HCT116 (cell line): ENCODE results near the gene RTN1. TPM values are rescaled to one million over a fixed set of nuclear protein-coding genes. Genes with fewer than 3 reads are reported as not detected.

Experiments used
- ATAC-seq: fragments of 200-7000 bp; cut with Tn5 transposase; 2 replicates; pipeline ENCODE4 v1.9.1; 2020; ENCODE audit warnings: mild to moderate bottlenecking, moderate library complexity
- BruUV-seq: library from RNA; stranded (reverse); fragments of 400-500 nt; replicated peaks from 2 replicates; lab custom pipeline; 2021; lab: Mats Ljungman, UMichigan
- CTCF ChIA-PET: fragments of 300-600 bp; sonication (Branson Sonifier 250); formaldehyde crosslinking; loops from one replicate; lab custom pipeline; 2021; ENCODE audit warnings: antibody characterized with exemption; lab: Charles Lee
- POLR2A ChIA-PET: fragments of 300-600, 350-600 bp; sonication (Branson Sonifier 250); formaldehyde crosslinking; loops from one replicate; lab custom pipeline; 2021; ENCODE audit warnings: antibody characterized with exemption; lab: Charles Lee
- RAD21 ChIA-PET, 2 experiments: fragments of 300-600 bp; sonication (Branson Sonifier 250); formaldehyde crosslinking; loops; one replicate each; lab custom pipeline; 2023; ENCODE audit warnings: low total read pairs in 2 of 2; ENCODE audit not compliant: uncharacterized antibody in 2 of 2, unreplicated experiment in 2 of 2, low non-redundant PET in 1 of 2; lab: Charles Lee
- DNase-seq: peaks from one replicate; pipeline ENCODE4 v3.0.0-alpha.2; 2010; ENCODE audit warnings: low read depth, low spot score
- H2AFZ ChIP-seq: fragments of 200-600 bp; shearing (Covaris generic), sonication (generic); 2 replicates; pipeline ENCODE4 v1.6.1; 2017; ENCODE audit warnings: low read depth, mixed run types, mixed read lengths, antibody characterized with exemption, low read length; ENCODE audit not compliant: poor library complexity, severe bottlenecking
- H3K27ac ChIP-seq: 2 replicates; pipeline ENCODE4 v1.5.1; 2012; ENCODE audit warnings: low read depth, low read length
- H3K27me3 ChIP-seq: fragments of 200-600 bp; sonication (generic); 2 replicates; pipeline ENCODE4 v1.6.1; 2016; ENCODE audit warnings: mixed run types, low read length, mixed read lengths; ENCODE audit not compliant: insufficient read depth
- H3K36me3 ChIP-seq, 2 experiments: fragments of 200-500 bp in 1 of 2; fragments of 200-600 bp in 1 of 2; sonication (Bioruptor generic) in 1 of 2; sonication (generic) in 1 of 2; 2 replicates each; pipeline versions ENCODE4 v1.5.1 to v1.6.1; 2014 to 2016; ENCODE audit warnings: low read length in 2 of 2, inconsistent platforms in 1 of 2, mixed read lengths in 1 of 2, mixed run types in 1 of 2; ENCODE audit not compliant: insufficient read depth in 2 of 2, control insufficient read depth in 1 of 2
- H3K4me1 ChIP-seq, 2 experiments: fragments of 200-600 bp in 1 of 2; sonication (generic) in 1 of 2; 2 replicates each; pipeline versions ENCODE4 v1.5.1 to v1.6.1; 2012 to 2017; ENCODE audit warnings: low read length in 2 of 2, inconsistent platforms in 1 of 2, mild to moderate bottlenecking in 1 of 2, mixed read lengths in 1 of 2, mixed run types in 1 of 2, moderate library complexity in 1 of 2; ENCODE audit not compliant: insufficient read depth in 2 of 2, control insufficient read depth in 1 of 2
- H3K4me2 ChIP-seq: fragments of 200-600 bp; sonication (generic); 2 replicates; pipeline ENCODE4 v1.6.1; 2017; ENCODE audit warnings: mixed run types, low read length, mixed read lengths
- H3K4me3 ChIP-seq, 2 experiments: fragments of 200-600 bp in 1 of 2; sonication (generic) in 1 of 2; replicated peaks in 1 of 2; 2 replicates each; pipeline ENCODE4 v1.5.1; 2011 to 2016; ENCODE audit warnings: low read length in 2 of 2, control low read depth in 1 of 2, low read depth in 1 of 2, mild to moderate bottlenecking in 1 of 2, mixed read lengths in 1 of 2, mixed run types in 1 of 2
- H3K79me2 ChIP-seq: fragments of 200-600 bp; sonication (generic); 2 replicates; pipeline ENCODE4 v1.6.1; 2017; ENCODE audit warnings: mild to moderate bottlenecking, mixed run types, low read length, moderate library complexity, mixed read lengths; ENCODE audit not compliant: insufficient read depth
- H3K9ac ChIP-seq: fragments of 200-600 bp; sonication (generic); 2 replicates; pipeline ENCODE4 v1.6.1; 2016; ENCODE audit warnings: low read length, mixed read lengths
- H3K9me2 ChIP-seq: fragments of 200-600 bp; sonication (generic), shearing (Covaris generic); 2 replicates; pipeline ENCODE4 v1.6.1; 2017; ENCODE audit warnings: mixed run types, mild to moderate bottlenecking, moderate library complexity; ENCODE audit not compliant: insufficient read depth
- H3K9me3 ChIP-seq, 2 experiments: fragments of 200-500 bp in 1 of 2; fragments of 200-600 bp in 1 of 2; sonication (Bioruptor generic) in 1 of 2; sonication (generic) in 1 of 2; 2 replicates each; pipeline ENCODE4 v1.6.1; 2014 to 2017; ENCODE audit warnings: low read length in 2 of 2, mixed read lengths in 2 of 2, inconsistent platforms in 1 of 2, low read depth in 1 of 2, mild to moderate bottlenecking in 1 of 2, mixed run types in 1 of 2, moderate library complexity in 1 of 2; ENCODE audit not compliant: control insufficient read depth in 1 of 2, insufficient read depth in 1 of 2
- H4K20me1 ChIP-seq: fragments of 200-600 bp; sonication (generic), shearing (Covaris generic); 2 replicates; pipeline ENCODE4 v1.6.1; 2017; ENCODE audit warnings: mixed run types, mild to moderate bottlenecking, moderate library complexity; ENCODE audit not compliant: insufficient read depth
- CBX3 ChIP-seq: IDR thresholded peaks from 2 replicates; pipeline ENCODE4 v1.6.1; 2012; ENCODE audit warnings: low read depth
- EGR1 ChIP-seq: IDR thresholded peaks from 2 replicates; pipeline ENCODE4 v1.6.1; 2012; ENCODE audit warnings: low read depth
- ELF1 ChIP-seq: IDR thresholded peaks from 2 replicates; pipeline ENCODE4 v1.6.1; 2012; ENCODE audit warnings: low read depth, borderline replicate concordance
- JUND ChIP-seq: IDR thresholded peaks from 2 replicates; pipeline ENCODE4 v1.6.1; 2012
- POLR2A ChIP-seq: IDR thresholded peaks from 2 replicates; pipeline ENCODE4 v1.7.0; 2011; ENCODE audit warnings: borderline replicate concordance; ENCODE audit not compliant: insufficient read depth, insufficient read length; ENCODE audit errors: extremely low read depth
- POLR2AphosphoS5 ChIP-seq: IDR thresholded peaks from 2 replicates; pipeline ENCODE4 v1.6.1; 2011; ENCODE audit warnings: mild to moderate bottlenecking, low read depth, low read length, moderate library complexity
- SRF ChIP-seq: IDR thresholded peaks from 2 replicates; pipeline ENCODE4 v1.6.1; 2012; ENCODE audit warnings: low read depth
- TCF7L2 ChIP-seq: IDR thresholded peaks from 2 replicates; pipeline ENCODE4 v1.7.0; 2011; ENCODE audit warnings: borderline replicate concordance, inconsistent platforms; ENCODE audit not compliant: insufficient read depth, insufficient read length; ENCODE audit errors: extremely low read depth
- YY1 ChIP-seq: IDR thresholded peaks from 2 replicates; pipeline ENCODE4 v1.6.1; 2011; ENCODE audit warnings: low read length, low read depth, moderate library complexity, mild to moderate bottlenecking; ENCODE audit not compliant: insufficient replicate concordance; ENCODE audit errors: extremely low read depth
- ZNF274 ChIP-seq: fragments of 200-500 bp; sonication (Bioruptor generic); IDR thresholded peaks from 2 replicates; pipeline ENCODE4 v1.6.1; 2014; ENCODE audit warnings: mild to moderate bottlenecking, low read depth, low read length, inconsistent platforms
- intact Hi-C: fragments of 100-400 bp; cut with micrococcal nuclease; formaldehyde crosslinking; loops from 2 replicates; pipeline ENCODE4 v1.10.0; 2022
- total RNA-seq: library from RNA; stranded (reverse); gene quantifications from one replicate; pipeline ENCODE4 v1.2.1, GENCODE V29; 2021; ENCODE audit not compliant: unreplicated experiment
- TF ChIP-seq, protein P1 (sequence below): IDR thresholded peaks from 2 replicates; pipeline ENCODE4 v1.6.1; 2012
- TF ChIP-seq, protein P2 (sequence below): IDR thresholded peaks from 2 replicates; pipeline ENCODE4 v1.6.1; 2011; ENCODE audit warnings: mild to moderate bottlenecking, low read length, moderate library complexity; ENCODE audit not compliant: insufficient replicate concordance; ENCODE audit errors: extremely low read depth
- TF ChIP-seq, protein P3 (sequence below): IDR thresholded peaks from 2 replicates; pipeline ENCODE4 v1.6.1; 2012

The RTN1 gene
- total RNA-seq, 1 experiment from 2014 or later = 0.57 TPM

DNA sequence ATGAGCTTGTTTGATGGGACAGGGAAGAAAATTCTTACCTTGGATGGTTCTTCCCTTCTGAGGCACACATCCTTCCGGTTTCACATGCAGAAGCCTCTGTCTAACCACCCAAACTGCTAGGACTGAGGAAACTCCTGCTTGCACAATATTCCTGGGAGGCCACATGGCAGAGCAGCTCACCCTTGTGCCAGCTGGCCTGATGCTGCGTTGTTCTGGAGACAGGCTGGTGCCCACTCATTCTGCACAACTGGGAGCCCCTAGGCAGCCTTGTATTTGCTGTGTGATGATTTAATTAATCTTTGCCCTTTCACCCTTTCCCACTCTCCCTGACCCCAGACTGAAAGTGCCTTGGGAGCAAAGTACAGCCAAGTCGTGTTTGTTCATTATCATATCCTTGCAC lies 130.8 kb downstream of the RTN1 start:
- Histone ChIP-seq H3K27me3 (no peaks in the 10 kb centered on the region), H3K9me3 (0 out of 4 replicates have a peak, but pooled peaks cover 0 to 4% of the 10 kb centered on the region in 2 experiments), H3K9me2 (no peaks in the 10 kb centered on the region), H3K4me1 (no peaks in the 10 kb centered on the region), H2AFZ (no peak overlapping the region), H3K4me2 (no peak overlapping the region), H4K20me1 (no peaks in the 10 kb centered on the region), H3K36me3 (no peaks in the 10 kb centered on the region), H3K4me3 (no peak overlapping the region), H3K27ac (no peak overlapping the region), H3K9ac (no peak overlapping the region), H3K79me2 (no peaks in the 10 kb centered on the region)
- POLR2A ChIA-PET = no interaction called here
- TF ChIP-seq SRF (no peak), POLR2A (no peak), CBX3 (no peak), EGR1 (no peak), JUND (no peak), ZNF274 (no peak), ELF1 (no peak), TCF7L2 (no peak), YY1 (no peak), POLR2AphosphoS5 (no peak)
- TF ChIP-seq, protein P1, sequence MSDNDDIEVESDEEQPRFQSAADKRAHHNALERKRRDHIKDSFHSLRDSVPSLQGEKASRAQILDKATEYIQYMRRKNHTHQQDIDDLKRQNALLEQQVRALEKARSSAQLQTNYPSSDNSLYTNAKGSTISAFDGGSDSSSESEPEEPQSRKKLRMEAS = no peak
- TF ChIP-seq, protein P2, sequence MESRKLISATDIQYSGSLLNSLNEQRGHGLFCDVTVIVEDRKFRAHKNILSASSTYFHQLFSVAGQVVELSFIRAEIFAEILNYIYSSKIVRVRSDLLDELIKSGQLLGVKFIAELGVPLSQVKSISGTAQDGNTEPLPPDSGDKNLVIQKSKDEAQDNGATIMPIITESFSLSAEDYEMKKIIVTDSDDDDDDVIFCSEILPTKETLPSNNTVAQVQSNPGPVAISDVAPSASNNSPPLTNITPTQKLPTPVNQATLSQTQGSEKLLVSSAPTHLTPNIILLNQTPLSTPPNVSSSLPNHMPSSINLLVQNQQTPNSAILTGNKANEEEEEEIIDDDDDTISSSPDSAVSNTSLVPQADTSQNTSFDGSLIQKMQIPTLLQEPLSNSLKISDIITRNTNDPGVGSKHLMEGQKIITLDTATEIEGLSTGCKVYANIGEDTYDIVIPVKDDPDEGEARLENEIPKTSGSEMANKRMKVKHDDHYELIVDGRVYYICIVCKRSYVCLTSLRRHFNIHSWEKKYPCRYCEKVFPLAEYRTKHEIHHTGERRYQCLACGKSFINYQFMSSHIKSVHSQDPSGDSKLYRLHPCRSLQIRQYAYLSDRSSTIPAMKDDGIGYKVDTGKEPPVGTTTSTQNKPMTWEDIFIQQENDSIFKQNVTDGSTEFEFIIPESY = no peak
- TF ChIP-seq, protein P3, sequence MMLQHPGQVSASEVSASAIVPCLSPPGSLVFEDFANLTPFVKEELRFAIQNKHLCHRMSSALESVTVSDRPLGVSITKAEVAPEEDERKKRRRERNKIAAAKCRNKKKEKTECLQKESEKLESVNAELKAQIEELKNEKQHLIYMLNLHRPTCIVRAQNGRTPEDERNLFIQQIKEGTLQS = no peak
- ATAC-seq (no peak), DNase-seq (no peak)
- intact Hi-C loops = no loop called here
- CTCF ChIA-PET = no interaction called here
- RAD21 ChIA-PET = interaction anchor here in 1 of 2 experiments (0.5 kb wide), 1 partner anchor 283 kb away, joined by 3 read pairs; no protein-coding TSS in a partner anchor
- BruUV-seq = no TSS peak
